ENCODE data around the gene PRKD2.

DNA sequence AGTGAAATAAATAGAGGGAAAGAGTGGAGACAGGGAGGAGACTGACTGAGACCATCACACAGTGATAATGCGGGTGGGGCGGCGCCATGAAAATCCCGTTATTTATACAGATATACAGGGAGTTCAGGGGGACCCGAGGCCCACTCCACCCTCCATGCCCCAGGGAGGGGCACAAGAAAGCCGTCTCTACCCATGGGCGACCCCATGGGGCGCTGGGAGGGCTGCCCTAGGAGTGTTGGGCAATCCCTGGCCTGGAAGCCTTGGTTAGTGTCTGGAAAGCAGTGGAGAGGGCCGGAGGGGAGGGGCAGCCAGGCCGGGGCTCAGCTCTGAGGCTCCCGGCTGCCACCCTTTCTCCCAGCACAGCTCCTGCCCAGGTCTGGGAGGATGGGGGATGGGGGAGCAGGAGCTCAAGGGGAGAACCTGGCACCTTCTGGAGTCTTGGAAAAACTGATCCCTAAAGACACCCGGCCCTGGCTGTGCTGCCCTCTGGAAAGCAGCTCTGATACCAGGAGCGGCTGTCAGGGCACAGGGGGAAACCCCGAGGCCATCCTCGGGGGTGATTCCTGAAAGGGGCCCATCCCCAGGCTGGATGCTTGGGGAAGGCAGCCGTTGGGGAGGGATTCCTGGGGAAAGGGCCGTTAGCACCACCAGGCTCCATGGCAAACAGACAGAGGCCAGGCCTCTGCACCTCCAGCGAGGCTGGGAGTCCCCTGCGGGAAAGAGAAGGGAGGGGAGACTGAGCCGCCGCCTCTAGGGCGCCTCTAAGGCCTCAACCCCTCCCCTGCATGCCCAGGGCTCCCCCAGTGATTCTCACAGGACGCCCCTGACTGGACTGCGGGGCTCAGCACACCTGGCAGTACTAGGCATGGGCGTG, 3.0 kb upstream of the PRKD2 start:
- TF ChIP-seq POLR2A (IDR thresholded peaks at IDR 0.05): no peak
- TF ChIP-seq, protein P1, sequence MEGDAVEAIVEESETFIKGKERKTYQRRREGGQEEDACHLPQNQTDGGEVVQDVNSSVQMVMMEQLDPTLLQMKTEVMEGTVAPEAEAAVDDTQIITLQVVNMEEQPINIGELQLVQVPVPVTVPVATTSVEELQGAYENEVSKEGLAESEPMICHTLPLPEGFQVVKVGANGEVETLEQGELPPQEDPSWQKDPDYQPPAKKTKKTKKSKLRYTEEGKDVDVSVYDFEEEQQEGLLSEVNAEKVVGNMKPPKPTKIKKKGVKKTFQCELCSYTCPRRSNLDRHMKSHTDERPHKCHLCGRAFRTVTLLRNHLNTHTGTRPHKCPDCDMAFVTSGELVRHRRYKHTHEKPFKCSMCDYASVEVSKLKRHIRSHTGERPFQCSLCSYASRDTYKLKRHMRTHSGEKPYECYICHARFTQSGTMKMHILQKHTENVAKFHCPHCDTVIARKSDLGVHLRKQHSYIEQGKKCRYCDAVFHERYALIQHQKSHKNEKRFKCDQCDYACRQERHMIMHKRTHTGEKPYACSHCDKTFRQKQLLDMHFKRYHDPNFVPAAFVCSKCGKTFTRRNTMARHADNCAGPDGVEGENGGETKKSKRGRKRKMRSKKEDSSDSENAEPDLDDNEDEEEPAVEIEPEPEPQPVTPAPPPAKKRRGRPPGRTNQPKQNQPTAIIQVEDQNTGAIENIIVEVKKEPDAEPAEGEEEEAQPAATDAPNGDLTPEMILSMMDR (IDR thresholded peaks at IDR 0.05): no peak

Data from tibial nerve (tissue), 3 donors.